DND-41 (cell line): ENCODE data around the gene TGFA.

ENCODE experiments used
- EZH2 ChIP-seq: IDR thresholded peaks from 3 replicates; pipeline ENCODE4 v1.6.1; 2012; ENCODE audit warnings: borderline replicate concordance, low read depth, mild to moderate bottlenecking, moderate library complexity, low read length, inconsistent platforms; ENCODE audit not compliant: severe bottlenecking
- TF ChIP-seq, protein P1 (sequence below): IDR thresholded peaks from 2 replicates; pipeline ENCODE4 v1.5.1; 2012; ENCODE audit warnings: borderline replicate concordance, low read length, moderate library complexity, mild to moderate bottlenecking; ENCODE audit not compliant: poor library complexity, severe bottlenecking; ENCODE audit errors: extremely low read depth

DNA sequence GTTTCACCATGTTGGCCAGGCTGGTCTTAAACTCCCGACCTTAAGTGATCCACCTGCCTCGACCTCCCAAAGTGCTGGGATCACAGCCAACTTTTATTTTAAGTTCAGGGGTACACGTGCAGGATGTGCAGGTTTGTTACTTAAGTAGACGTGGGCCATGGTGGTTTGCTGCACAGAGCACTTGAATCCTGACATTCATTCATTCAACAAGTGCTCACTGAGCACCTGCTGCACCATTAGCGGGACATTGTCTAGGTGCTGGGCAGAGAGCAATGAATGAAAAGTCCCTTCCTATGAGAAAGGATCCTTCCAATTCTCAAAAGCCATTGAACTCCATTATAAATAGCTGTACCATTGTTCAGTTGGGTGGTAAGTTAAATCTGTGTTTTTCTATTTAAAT lies 31.0 kb downstream of the TGFA start:
- no peak for TF ChIP-seq EZH2
- TF ChIP-seq, protein P1, sequence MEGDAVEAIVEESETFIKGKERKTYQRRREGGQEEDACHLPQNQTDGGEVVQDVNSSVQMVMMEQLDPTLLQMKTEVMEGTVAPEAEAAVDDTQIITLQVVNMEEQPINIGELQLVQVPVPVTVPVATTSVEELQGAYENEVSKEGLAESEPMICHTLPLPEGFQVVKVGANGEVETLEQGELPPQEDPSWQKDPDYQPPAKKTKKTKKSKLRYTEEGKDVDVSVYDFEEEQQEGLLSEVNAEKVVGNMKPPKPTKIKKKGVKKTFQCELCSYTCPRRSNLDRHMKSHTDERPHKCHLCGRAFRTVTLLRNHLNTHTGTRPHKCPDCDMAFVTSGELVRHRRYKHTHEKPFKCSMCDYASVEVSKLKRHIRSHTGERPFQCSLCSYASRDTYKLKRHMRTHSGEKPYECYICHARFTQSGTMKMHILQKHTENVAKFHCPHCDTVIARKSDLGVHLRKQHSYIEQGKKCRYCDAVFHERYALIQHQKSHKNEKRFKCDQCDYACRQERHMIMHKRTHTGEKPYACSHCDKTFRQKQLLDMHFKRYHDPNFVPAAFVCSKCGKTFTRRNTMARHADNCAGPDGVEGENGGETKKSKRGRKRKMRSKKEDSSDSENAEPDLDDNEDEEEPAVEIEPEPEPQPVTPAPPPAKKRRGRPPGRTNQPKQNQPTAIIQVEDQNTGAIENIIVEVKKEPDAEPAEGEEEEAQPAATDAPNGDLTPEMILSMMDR, result no peak
